HG03159 (cell line): ENCODE results near the gene TGFBR1.
"Not testable (repeated sequence)": the region's sequence is repeated elsewhere in the genome, so short reads cannot be mapped to it uniquely, and the experiment has no call there.

ENCODE experiments used
- ATAC-seq: cut with Tn5 transposase; IDR thresholded peaks from one replicate; pipeline ENCODE4 v1.9.1; 2021; ENCODE audit warnings: mild to moderate bottlenecking, moderate library complexity; ENCODE audit not compliant: unreplicated experiment

TGFBR1 gene

GRCh38 chr9:99075246-99075912 lies 29.5 kb upstream of the TGFBR1 start:
- ATAC-seq: no peak

- ATAC-seq: no peak
Observed at GRCh38 chr9:99076030-99076429, 28.9 kb upstream of the TGFBR1 start.

- no peak for ATAC-seq
Observed at GRCh38 chr9:99076483-99077171, 28.3 kb upstream of the TGFBR1 start.

- ATAC-seq: no peak
Observed at GRCh38 chr9:99078717-99079116, 26.2 kb upstream of the TGFBR1 start.

- no peak for ATAC-seq
Observed at GRCh38 chr9:99079542-99079941, 25.4 kb upstream of the TGFBR1 start.

GRCh38 chr9:99083051-99083450 lies 21.9 kb upstream of the TGFBR1 start:
- ATAC-seq: no peak

GRCh38 chr9:99085949-99086948 lies 18.7 kb upstream of the TGFBR1 start:
- ATAC-seq: no peak

GRCh38 chr9:99087462-99087861 lies 17.5 kb upstream of the TGFBR1 start:
- no peak for ATAC-seq

GRCh38 chr9:99090336-99091130 lies 14.4 kb upstream of the TGFBR1 start:
- no peak for ATAC-seq

- ATAC-seq: no peak
Observed at GRCh38 chr9:99092643-99093491, 12.0 kb upstream of the TGFBR1 start.

- ATAC-seq: no peak
Observed at GRCh38 chr9:99093492-99093791, 11.5 kb upstream of the TGFBR1 start.

GRCh38 chr9:99095565-99095964 lies 9.3 kb upstream of the TGFBR1 start:
- ATAC-seq: no peak

GRCh38 chr9:99096409-99096808 lies 8.5 kb upstream of the TGFBR1 start:
- ATAC-seq: no peak

GRCh38 chr9:99099806-99100585 lies 4.9 kb upstream of the TGFBR1 start:
- ATAC-seq: not testable (repeated sequence)

GRCh38 chr9:99101271-99101670 lies 3.6 kb upstream of the TGFBR1 start:
- ATAC-seq: no peak

GRCh38 chr9:99101812-99102211 lies 3.1 kb upstream of the TGFBR1 start:
- no peak for ATAC-seq

GRCh38 chr9:99103054-99103895 lies 1.6 kb upstream of the TGFBR1 start:
- no peak for ATAC-seq

- no peak for ATAC-seq
Observed at GRCh38 chr9:99103901-99104458, 933 bp upstream of the TGFBR1 start.
